ENCODE results near the gene GAST. TPM values are rescaled to one million over a fixed set of nuclear protein-coding genes. Genes with fewer than 3 reads are reported as not detected.

Gene GAST
- total and polyA plus RNA-seq, 10 of the 15 experiments (the other 5 are each of a cell fraction or from before 2014, with no cell fraction given) = not detected

- no peak for TF ChIP-seq RELA (IDR thresholded peaks at IDR 0.05; ENCODE audit: borderline replicate concordance, partially characterized antibody)
- TF ChIP-seq, protein P1, sequence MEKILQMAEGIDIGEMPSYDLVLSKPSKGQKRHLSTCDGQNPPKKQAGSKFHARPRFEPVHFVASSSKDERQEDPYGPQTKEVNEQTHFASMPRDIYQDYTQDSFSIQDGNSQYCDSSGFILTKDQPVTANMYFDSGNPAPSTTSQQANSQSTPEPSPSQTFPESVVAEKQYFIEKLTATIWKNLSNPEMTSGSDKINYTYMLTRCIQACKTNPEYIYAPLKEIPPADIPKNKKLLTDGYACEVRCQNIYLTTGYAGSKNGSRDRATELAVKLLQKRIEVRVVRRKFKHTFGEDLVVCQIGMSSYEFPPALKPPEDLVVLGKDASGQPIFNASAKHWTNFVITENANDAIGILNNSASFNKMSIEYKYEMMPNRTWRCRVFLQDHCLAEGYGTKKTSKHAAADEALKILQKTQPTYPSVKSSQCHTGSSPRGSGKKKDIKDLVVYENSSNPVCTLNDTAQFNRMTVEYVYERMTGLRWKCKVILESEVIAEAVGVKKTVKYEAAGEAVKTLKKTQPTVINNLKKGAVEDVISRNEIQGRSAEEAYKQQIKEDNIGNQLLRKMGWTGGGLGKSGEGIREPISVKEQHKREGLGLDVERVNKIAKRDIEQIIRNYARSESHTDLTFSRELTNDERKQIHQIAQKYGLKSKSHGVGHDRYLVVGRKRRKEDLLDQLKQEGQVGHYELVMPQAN (conservative IDR thresholded peaks at IDR 0.05) = no peak; the same call in 1 of the 2 replicates
- TF ChIP-seq SUPT20H (IDR thresholded peaks at IDR 0.05; ENCODE audit: borderline replicate concordance, control insufficient read depth, low read depth, low read length) = no peak
- TF ChIP-seq ATF3 (IDR thresholded peaks at IDR 0.05; ENCODE audit: borderline replicate concordance, extremely low read depth, low read depth, low read length) = peak; percentile 39; the same call in 1 of the 2 replicates
- no peak for TF ChIP-seq KAT2A (conservative IDR thresholded peaks at IDR 0.05; ENCODE audit: control insufficient read depth, low read depth, low read length)
- no peak for TF ChIP-seq NFYB (IDR thresholded peaks at IDR 0.05; ENCODE audit: insufficient read depth, low read depth, low read length)
- TF ChIP-seq, protein P2, sequence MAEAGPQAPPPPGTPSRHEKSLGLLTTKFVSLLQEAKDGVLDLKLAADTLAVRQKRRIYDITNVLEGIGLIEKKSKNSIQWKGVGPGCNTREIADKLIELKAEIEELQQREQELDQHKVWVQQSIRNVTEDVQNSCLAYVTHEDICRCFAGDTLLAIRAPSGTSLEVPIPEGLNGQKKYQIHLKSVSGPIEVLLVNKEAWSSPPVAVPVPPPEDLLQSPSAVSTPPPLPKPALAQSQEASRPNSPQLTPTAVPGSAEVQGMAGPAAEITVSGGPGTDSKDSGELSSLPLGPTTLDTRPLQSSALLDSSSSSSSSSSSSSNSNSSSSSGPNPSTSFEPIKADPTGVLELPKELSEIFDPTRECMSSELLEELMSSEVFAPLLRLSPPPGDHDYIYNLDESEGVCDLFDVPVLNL (IDR thresholded peaks at IDR 0.05; ENCODE audit: low read depth, low read length) = no peak
- TF ChIP-seq POU2F2 (IDR thresholded peaks at IDR 0.05; ENCODE audit: borderline replicate concordance, low read depth, low read length) = no peak
- no peak; the same call in 1 of the 2 replicates for TF ChIP-seq MTA2 (IDR thresholded peaks at IDR 0.05; ENCODE audit: low read depth)
- peak; percentile 87 for TF ChIP-seq SMARCA5 (IDR thresholded peaks at IDR 0.05)
- no peak for TF ChIP-seq BRCA1 (IDR thresholded peaks at IDR 0.05; ENCODE audit: low read depth, low read length)
- TF ChIP-seq RFX5 (IDR thresholded peaks at IDR 0.05; ENCODE audit: low read depth, low read length) = no peak
- TF ChIP-seq GATAD2B (conservative IDR thresholded peaks at IDR 0.05; ENCODE audit: low read depth) = peak; percentile 95; the same call in 1 of the 2 replicates
- TF ChIP-seq SREBF1 (IDR thresholded peaks at IDR 0.05; ENCODE audit: low read length) = 0 out of 2 replicates have a peak, but pooled peaks have one; percentile 25
- TF ChIP-seq MYB (IDR thresholded peaks at IDR 0.05; ENCODE audit: borderline replicate concordance, low read depth, low read length) = peak; percentile 37; the same call in 1 of the 2 replicates
- no peak for TF ChIP-seq ESRRA (IDR thresholded peaks at IDR 0.05; ENCODE audit: low read length)
- no peak for TF ChIP-seq NFIC (IDR thresholded peaks at IDR 0.05; ENCODE audit: low read depth, low read length)
- TF ChIP-seq RAD51 (IDR thresholded peaks at IDR 0.05) = no peak
- peak; percentile 32; the same call in 1 of the 2 replicates for TF ChIP-seq SIN3A (IDR thresholded peaks at IDR 0.05; ENCODE audit: low read depth, low read length)
- 0 out of 2 replicates have a peak, but pooled peaks have one; percentile 16 for TF ChIP-seq HCFC1 (IDR thresholded peaks at IDR 0.05; ENCODE audit: low read length)
- TF ChIP-seq, protein P3, sequence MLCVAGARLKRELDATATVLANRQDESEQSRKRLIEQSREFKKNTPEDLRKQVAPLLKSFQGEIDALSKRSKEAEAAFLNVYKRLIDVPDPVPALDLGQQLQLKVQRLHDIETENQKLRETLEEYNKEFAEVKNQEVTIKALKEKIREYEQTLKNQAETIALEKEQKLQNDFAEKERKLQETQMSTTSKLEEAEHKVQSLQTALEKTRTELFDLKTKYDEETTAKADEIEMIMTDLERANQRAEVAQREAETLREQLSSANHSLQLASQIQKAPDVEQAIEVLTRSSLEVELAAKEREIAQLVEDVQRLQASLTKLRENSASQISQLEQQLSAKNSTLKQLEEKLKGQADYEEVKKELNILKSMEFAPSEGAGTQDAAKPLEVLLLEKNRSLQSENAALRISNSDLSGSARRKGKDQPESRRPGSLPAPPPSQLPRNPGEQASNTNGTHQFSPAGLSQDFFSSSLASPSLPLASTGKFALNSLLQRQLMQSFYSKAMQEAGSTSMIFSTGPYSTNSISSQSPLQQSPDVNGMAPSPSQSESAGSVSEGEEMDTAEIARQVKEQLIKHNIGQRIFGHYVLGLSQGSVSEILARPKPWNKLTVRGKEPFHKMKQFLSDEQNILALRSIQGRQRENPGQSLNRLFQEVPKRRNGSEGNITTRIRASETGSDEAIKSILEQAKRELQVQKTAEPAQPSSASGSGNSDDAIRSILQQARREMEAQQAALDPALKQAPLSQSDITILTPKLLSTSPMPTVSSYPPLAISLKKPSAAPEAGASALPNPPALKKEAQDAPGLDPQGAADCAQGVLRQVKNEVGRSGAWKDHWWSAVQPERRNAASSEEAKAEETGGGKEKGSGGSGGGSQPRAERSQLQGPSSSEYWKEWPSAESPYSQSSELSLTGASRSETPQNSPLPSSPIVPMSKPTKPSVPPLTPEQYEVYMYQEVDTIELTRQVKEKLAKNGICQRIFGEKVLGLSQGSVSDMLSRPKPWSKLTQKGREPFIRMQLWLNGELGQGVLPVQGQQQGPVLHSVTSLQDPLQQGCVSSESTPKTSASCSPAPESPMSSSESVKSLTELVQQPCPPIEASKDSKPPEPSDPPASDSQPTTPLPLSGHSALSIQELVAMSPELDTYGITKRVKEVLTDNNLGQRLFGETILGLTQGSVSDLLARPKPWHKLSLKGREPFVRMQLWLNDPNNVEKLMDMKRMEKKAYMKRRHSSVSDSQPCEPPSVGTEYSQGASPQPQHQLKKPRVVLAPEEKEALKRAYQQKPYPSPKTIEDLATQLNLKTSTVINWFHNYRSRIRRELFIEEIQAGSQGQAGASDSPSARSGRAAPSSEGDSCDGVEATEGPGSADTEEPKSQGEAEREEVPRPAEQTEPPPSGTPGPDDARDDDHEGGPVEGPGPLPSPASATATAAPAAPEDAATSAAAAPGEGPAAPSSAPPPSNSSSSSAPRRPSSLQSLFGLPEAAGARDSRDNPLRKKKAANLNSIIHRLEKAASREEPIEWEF (IDR thresholded peaks at IDR 0.05; ENCODE audit: insufficient replicate concordance, low read depth, low read length) = no peak
- TF ChIP-seq YBX1 (IDR thresholded peaks at IDR 0.05) = no peak
Observed at GRCh38 chr17:41665566-41666236, 46.4 kb upstream of the GAST start (continued).

All from GM12878 (cell line).